Transverse colon (tissue), 3 donors: ENCODE data around the gene INPP5F.

Source experiments
- EP300 ChIP-seq: sonication (generic); formaldehyde crosslinking; IDR thresholded peaks from one replicate; pipeline ENCODE4 v1.6.1; 2017; ENCODE audit warnings: antibody characterized with exemption, low read depth
- TF ChIP-seq, protein P1 (sequence below), 5 experiments: fragments of 200-600 bp in 3 of 5; fragments of 450-650 bp in 2 of 5; sonication (generic) in 3 of 5; IDR thresholded peaks; 1 replicate in 2 of 5; 2 replicates in 3 of 5; pipeline ENCODE4 v1.5.1; 2016 to 2017; ENCODE audit warnings: antibody characterized with exemption in 5 of 5, inconsistent platforms in 3 of 5, mild to moderate bottlenecking in 2 of 5, moderate library complexity in 1 of 5

GRCh38 chr10:119829429-119829828 is 103.6 kb downstream of the INPP5F start:
- TF ChIP-seq, protein P1, sequence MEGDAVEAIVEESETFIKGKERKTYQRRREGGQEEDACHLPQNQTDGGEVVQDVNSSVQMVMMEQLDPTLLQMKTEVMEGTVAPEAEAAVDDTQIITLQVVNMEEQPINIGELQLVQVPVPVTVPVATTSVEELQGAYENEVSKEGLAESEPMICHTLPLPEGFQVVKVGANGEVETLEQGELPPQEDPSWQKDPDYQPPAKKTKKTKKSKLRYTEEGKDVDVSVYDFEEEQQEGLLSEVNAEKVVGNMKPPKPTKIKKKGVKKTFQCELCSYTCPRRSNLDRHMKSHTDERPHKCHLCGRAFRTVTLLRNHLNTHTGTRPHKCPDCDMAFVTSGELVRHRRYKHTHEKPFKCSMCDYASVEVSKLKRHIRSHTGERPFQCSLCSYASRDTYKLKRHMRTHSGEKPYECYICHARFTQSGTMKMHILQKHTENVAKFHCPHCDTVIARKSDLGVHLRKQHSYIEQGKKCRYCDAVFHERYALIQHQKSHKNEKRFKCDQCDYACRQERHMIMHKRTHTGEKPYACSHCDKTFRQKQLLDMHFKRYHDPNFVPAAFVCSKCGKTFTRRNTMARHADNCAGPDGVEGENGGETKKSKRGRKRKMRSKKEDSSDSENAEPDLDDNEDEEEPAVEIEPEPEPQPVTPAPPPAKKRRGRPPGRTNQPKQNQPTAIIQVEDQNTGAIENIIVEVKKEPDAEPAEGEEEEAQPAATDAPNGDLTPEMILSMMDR (IDR thresholded peaks at IDR 0.05), result no peak
- TF ChIP-seq EP300, result no peak
